DMS153 (cell line): ENCODE results near the gene ABCD4.
"Not testable (repeated sequence)": the region's sequence is repeated elsewhere in the genome, so short reads cannot be mapped to it uniquely, and the experiment has no call there.

Source experiments
- DNase-seq: peaks from one replicate; lab custom pipeline; 2025; lab: John Stamatoyannopoulos, UW

ABCD4 gene

GRCh38 chr14:74302634-74303569, at the start of gene ABCD4:
ABCD4 (minus strand) TSS chr14:74302934; CDS start chr14:74302912, 22 bp downstream.
- DNase-seq, result peak; percentile 91

GRCh38 chr14:74350928-74351323, 48.2 kb upstream of the ABCD4 start:
- DNase-seq, result no peak

- no peak for DNase-seq
Measured at GRCh38 chr14:74350211-74350927, 47.6 kb upstream of the ABCD4 start.

- DNase-seq, result no peak
Measured at GRCh38 chr14:74349757-74350156, 47.0 kb upstream of the ABCD4 start.

GRCh38 chr14:74348735-74349463, 46.2 kb upstream of the ABCD4 start:
- DNase-seq, result no peak

GRCh38 chr14:74348241-74348734, 45.6 kb upstream of the ABCD4 start, which contains the start of gene VRTN:
VRTN (plus strand) TSS chr14:74348471; CDS start chr14:74356784, 8,313 bp downstream.
- DNase-seq, result no peak

GRCh38 chr14:74347795-74348100, 45.0 kb upstream of the ABCD4 start:
- no peak for DNase-seq

- no peak for DNase-seq
Measured at GRCh38 chr14:74347097-74347794, 44.5 kb upstream of the ABCD4 start.

GRCh38 chr14:74346341-74346740, 43.6 kb upstream of the ABCD4 start:
- DNase-seq, result no peak

- DNase-seq, result no peak
Measured at GRCh38 chr14:74333909-74334308, 31.2 kb upstream of the ABCD4 start.

- DNase-seq, result not testable (repeated sequence)
Measured at GRCh38 chr14:74329950-74330552, 27.3 kb upstream of the ABCD4 start.

- no peak for DNase-seq
Measured at GRCh38 chr14:74326369-74327152, 23.8 kb upstream of the ABCD4 start.

- no peak for DNase-seq
Measured at GRCh38 chr14:74325446-74325845, 22.7 kb upstream of the ABCD4 start.

GRCh38 chr14:74324931-74325361, 22.2 kb upstream of the ABCD4 start:
- DNase-seq, result no peak

GRCh38 chr14:74314576-74314975, 11.8 kb upstream of the ABCD4 start:
- DNase-seq, result no peak

GRCh38 chr14:74313601-74314000, 10.9 kb upstream of the ABCD4 start:
- no peak for DNase-seq

GRCh38 chr14:74312161-74312560, 9.4 kb upstream of the ABCD4 start:
- DNase-seq, result no peak

- no peak for DNase-seq
Measured at GRCh38 chr14:74309125-74310022, 6.6 kb upstream of the ABCD4 start.

GRCh38 chr14:74308695-74309094, 6.0 kb upstream of the ABCD4 start:
- DNase-seq, result no peak
